ENCODE results near the gene USP25.

The USP25 gene

GRCh38 chr21:15843766-15844165 lies 114.0 kb downstream of the USP25 start:
- Mint-ChIP-seq H3K4me1 (no peaks in the 10 kb centered on the region), H3K36me3 (ENCODE audit: low read depth) (peaks cover 14% of the 10 kb centered on the region), H3K27ac (no peak overlapping the region), H3K27me3 (ENCODE audit: low read depth) (no peaks in the 10 kb centered on the region), H3K9me3 (no peaks in the 10 kb centered on the region), H3K4me3 (no peak overlapping the region)
- no peak for TF ChIP-seq CTCF (IDR thresholded peaks at IDR 0.05; ENCODE audit: unreplicated experiment in 3 of 3)

DNA sequence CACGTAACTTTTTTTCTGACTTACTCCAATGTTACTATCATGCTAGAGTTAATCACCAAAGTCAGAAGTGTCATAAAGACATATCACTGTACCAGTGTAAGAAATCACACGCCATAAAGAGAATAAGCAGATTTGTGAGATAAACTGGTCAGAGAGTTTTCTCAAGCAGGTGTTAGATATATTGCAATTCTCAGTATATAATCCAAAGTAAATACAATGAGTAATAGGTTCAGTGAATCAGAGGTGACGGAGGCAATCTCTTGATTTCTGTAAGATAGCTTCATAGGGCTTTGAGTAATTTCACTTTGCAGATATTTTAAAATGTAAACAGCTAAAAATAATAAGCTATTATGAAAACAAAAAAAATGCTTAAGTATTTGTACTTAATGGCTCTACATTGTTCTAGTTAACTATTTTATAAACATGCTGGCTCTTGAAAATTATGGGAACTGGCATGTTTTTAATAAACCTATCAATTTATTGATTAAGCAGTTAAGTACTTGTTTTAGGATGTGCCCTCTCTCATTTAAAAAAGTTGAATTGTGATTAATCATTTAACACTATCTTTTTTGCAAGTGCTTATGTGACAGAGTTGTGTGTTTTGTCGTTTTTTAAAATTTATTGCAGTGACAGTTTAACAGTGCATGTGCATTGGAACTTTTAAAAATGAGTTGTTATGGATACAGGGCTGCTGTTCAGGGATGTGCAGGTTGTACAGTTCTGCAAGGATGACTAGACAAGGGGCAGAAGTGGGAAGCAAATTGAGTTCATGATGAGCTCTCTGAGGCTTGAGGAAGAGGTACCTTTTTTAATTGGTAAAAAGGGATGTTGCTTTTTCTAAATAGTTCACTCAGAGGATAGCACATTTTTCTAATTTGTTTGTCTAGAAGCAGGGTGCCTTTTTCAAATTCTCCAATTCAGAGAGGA lies 119.1 kb downstream of the USP25 start:
- H3K27me3 Mint-ChIP-seq (ENCODE audit: low read depth) = no peaks in the 10 kb centered on the region
- no peak for TF ChIP-seq CTCF (IDR thresholded peaks at IDR 0.05; ENCODE audit: unreplicated experiment in 3 of 3)
- peaks cover 14% of the 10 kb centered on the region for H3K36me3 Mint-ChIP-seq (ENCODE audit: low read depth)
- no peaks in the 10 kb centered on the region for H3K4me1 Mint-ChIP-seq
- no peak overlapping the region for H3K27ac Mint-ChIP-seq
- H3K4me3 Mint-ChIP-seq = no peak overlapping the region
- H3K9me3 Mint-ChIP-seq = no peaks in the 10 kb centered on the region

DNA sequence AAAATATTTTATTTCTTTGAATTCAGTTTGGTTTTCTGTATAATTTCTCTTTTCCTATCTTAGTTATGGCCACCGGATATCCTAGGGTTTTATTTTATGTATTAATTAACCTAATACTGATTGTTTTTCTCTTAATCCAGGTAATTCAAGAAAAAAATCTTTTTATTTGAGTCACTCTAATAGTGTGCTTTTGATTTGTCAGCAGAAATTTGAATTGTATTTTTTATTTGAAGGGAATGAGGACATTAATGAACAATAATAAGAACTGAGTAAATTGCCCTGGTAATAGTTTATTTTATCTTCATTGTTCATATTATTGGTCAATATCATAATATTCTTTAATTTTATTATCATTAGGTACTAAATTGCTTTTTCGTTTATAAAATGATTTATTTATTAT lies 120.1 kb downstream of the USP25 start:
- no peaks in the 10 kb centered on the region for H3K9me3 Mint-ChIP-seq
- H3K27me3 Mint-ChIP-seq (ENCODE audit: low read depth) = no peaks in the 10 kb centered on the region
- no peak overlapping the region for H3K27ac Mint-ChIP-seq
- no peaks in the 10 kb centered on the region for H3K4me1 Mint-ChIP-seq
- peaks cover 22% of the 10 kb centered on the region for H3K36me3 Mint-ChIP-seq (ENCODE audit: low read depth)
- TF ChIP-seq CTCF (IDR thresholded peaks at IDR 0.05; ENCODE audit: unreplicated experiment in 3 of 3) = no peak
- no peak overlapping the region for H3K4me3 Mint-ChIP-seq

DNA sequence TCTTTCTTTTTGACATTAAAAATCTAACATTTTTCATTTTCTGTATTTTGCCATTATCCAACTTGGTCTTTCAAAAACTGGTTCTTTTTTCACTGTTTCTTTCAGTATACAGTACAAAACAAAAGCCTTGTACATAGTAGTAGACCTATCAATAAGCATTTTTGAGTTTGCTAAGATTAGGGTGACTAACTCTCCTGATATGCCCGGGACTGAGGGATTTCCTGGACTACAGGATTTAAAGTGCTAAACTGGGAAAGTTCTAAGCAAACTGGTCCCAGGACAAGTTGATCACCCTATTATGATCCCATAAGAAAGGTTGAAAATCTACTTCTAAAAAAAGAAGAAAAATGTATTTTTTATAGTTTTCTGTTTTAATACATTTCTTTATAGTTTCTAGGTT lies 120.9 kb downstream of the USP25 start:
- Mint-ChIP-seq H3K27me3 (ENCODE audit: low read depth) (no peaks in the 10 kb centered on the region), H3K4me1 (no peaks in the 10 kb centered on the region), H3K27ac (no peak overlapping the region), H3K9me3 (no peaks in the 10 kb centered on the region), H3K36me3 (ENCODE audit: low read depth) (peaks cover 27% of the 10 kb centered on the region), H3K4me3 (no peak overlapping the region)
- TF ChIP-seq CTCF (IDR thresholded peaks at IDR 0.05; ENCODE audit: unreplicated experiment in 3 of 3) = no peak

DNA sequence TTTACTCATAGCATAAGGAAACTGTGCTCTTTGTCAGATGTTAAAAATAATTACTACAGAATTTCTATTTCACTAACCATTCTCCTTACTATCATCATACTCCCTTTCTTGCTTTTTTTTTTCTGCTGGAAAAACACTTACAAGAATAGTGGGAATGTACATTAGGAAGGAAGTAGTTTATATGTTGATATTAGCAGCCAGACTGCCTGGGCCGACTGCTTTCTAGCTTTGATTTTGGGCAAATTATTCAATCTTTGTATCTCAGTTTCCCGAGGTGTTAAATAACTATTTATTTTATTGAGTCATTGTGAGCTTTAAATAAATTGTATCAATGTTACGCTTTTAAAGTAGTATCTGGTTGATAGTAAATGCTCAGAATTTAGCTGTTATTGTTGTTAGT lies 122.4 kb downstream of the USP25 start:
- Mint-ChIP-seq H3K4me3 (no peak overlapping the region), H3K9me3 (no peaks in the 10 kb centered on the region), H3K27me3 (ENCODE audit: low read depth) (no peaks in the 10 kb centered on the region), H3K36me3 (ENCODE audit: low read depth) (peaks cover 31% of the 10 kb centered on the region), H3K27ac (no peak overlapping the region), H3K4me1 (no peaks in the 10 kb centered on the region)
- TF ChIP-seq CTCF (IDR thresholded peaks at IDR 0.05; ENCODE audit: unreplicated experiment in 3 of 3) = no peak

- Mint-ChIP-seq H3K27me3 (ENCODE audit: low read depth) (no peaks in the 10 kb centered on the region), H3K4me3 (no peak overlapping the region), H3K36me3 (ENCODE audit: low read depth) (peaks cover 37% of the 10 kb centered on the region), H3K27ac (no peak overlapping the region), H3K4me1 (peaks cover 4% of the 10 kb centered on the region), H3K9me3 (no peaks in the 10 kb centered on the region)
- no peak for TF ChIP-seq CTCF (IDR thresholded peaks at IDR 0.05; ENCODE audit: unreplicated experiment in 3 of 3)
Observed at GRCh38 chr21:15853126-15853525, 123.3 kb downstream of the USP25 start.

All from nephron (organoid).